ENCODE results near the gene ZNF446. TPM values are rescaled to one million over a fixed set of nuclear protein-coding genes. Genes with fewer than 3 reads are reported as not detected.

Gene ZNF446
- total and polyA plus RNA-seq, 9 of the 15 experiments (the other 6 are each of a cell fraction or from before 2014, with no cell fraction given): 0.07 to 4.8 (median 1.2) TPM

DNA sequence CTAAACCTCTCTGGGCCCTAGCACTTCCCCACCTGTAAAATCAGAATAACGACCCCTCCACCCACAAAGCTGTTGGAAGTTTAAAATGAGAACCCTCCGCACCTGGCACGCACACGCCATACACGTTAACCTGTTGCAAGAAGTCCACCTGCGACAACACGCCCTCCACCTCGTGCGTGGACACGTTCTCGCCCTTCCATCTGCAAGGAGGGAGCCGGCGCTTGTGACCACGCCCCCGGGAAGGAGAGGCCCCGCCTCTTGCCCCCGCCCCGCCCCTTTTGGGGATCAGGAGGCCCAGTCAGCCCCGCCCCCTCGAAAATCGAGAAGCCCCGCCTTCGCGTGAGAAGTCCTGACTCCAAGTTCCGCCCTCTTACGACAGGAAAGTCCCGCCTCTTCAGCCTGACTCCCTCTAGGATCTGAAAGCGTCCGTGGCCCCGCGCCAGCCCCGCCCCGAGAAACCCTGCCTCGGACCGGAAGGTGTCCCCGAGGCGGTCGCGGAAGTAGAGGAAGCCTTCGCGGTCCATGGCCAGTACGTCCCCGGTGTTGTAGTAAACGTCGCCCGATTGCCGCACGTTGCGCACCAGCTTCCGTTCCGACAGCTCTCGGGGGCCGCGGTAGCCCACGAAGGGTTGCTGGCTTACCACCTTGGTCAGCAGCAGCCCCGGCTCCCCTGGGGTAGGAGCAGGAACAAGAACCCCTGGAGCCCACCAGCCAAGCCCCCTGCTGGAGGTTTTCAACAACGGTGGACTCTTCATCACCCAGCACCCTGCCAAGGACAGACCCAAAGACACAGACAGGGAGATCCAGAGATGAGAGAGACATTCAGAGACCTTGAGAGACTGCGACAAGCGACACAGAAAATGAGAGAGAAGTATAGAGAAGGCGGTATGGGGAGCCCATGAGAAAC lies 23.1 kb downstream of the ZNF446 start (continued):
- TF ChIP-seq, protein P1, sequence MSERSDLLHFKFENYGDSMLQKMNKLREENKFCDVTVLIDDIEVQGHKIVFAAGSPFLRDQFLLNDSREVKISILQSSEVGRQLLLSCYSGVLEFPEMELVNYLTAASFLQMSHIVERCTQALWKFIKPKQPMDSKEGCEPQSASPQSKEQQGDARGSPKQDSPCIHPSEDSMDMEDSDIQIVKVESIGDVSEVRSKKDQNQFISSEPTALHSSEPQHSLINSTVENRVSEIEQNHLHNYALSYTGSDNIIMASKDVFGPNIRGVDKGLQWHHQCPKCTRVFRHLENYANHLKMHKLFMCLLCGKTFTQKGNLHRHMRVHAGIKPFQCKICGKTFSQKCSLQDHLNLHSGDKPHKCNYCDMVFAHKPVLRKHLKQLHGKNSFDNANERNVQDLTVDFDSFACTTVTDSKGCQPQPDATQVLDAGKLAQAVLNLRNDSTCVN (CRISPR knock-in tag; IDR thresholded peaks at IDR 0.05): peak; percentile 64; the same call in 1 of the 2 replicates
- TF ChIP-seq KLF13 (tag; IDR thresholded peaks at IDR 0.05; ENCODE audit: borderline replicate concordance, low read depth) (peak; percentile 61; the same call in 1 of the 2 replicates), KAT7 (CRISPR knock-in tag; IDR thresholded peaks at IDR 0.05; ENCODE audit: borderline replicate concordance) (peak; percentile 96), POU5F1 (IDR thresholded peaks at IDR 0.05; ENCODE audit: borderline replicate concordance, low read depth, low read length, partially characterized antibody) (no peak), ZNF76 (CRISPR knock-in tag; IDR thresholded peaks at IDR 0.05; ENCODE audit: borderline replicate concordance) (no peak), MCM5 (IDR thresholded peaks at IDR 0.05; ENCODE audit: low read depth) (no peak), PHTF2 (CRISPR knock-in tag; IDR thresholded peaks at IDR 0.05) (no peak), SLC30A9 (CRISPR knock-in tag; IDR thresholded peaks at IDR 0.05) (no peak), GATAD2B (IDR thresholded peaks at IDR 0.05; ENCODE audit: borderline replicate concordance) (no peak; the same call in 1 of the 2 replicates), PHB2 (IDR thresholded peaks at IDR 0.05; ENCODE audit: low read depth) (no peak), C11orf30 (IDR thresholded peaks at IDR 0.05; ENCODE audit: low read depth) (peak; percentile 97)
- TF ChIP-seq, protein P2, sequence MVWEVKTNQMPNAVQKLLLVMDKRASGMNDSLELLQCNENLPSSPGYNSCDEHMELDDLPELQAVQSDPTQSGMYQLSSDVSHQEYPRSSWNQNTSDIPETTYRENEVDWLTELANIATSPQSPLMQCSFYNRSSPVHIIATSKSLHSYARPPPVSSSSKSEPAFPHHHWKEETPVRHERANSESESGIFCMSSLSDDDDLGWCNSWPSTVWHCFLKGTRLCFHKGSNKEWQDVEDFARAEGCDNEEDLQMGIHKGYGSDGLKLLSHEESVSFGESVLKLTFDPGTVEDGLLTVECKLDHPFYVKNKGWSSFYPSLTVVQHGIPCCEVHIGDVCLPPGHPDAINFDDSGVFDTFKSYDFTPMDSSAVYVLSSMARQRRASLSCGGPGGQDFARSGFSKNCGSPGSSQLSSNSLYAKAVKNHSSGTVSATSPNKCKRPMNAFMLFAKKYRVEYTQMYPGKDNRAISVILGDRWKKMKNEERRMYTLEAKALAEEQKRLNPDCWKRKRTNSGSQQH (CRISPR knock-in tag; IDR thresholded peaks at IDR 0.05): peak; percentile 79; the same call in 1 of the 2 replicates
- TF ChIP-seq, protein P3, sequence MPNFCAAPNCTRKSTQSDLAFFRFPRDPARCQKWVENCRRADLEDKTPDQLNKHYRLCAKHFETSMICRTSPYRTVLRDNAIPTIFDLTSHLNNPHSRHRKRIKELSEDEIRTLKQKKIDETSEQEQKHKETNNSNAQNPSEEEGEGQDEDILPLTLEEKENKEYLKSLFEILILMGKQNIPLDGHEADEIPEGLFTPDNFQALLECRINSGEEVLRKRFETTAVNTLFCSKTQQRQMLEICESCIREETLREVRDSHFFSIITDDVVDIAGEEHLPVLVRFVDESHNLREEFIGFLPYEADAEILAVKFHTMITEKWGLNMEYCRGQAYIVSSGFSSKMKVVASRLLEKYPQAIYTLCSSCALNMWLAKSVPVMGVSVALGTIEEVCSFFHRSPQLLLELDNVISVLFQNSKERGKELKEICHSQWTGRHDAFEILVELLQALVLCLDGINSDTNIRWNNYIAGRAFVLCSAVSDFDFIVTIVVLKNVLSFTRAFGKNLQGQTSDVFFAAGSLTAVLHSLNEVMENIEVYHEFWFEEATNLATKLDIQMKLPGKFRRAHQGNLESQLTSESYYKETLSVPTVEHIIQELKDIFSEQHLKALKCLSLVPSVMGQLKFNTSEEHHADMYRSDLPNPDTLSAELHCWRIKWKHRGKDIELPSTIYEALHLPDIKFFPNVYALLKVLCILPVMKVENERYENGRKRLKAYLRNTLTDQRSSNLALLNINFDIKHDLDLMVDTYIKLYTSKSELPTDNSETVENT (CRISPR knock-in tag; IDR thresholded peaks at IDR 0.05): no peak
- TF ChIP-seq, protein P4, sequence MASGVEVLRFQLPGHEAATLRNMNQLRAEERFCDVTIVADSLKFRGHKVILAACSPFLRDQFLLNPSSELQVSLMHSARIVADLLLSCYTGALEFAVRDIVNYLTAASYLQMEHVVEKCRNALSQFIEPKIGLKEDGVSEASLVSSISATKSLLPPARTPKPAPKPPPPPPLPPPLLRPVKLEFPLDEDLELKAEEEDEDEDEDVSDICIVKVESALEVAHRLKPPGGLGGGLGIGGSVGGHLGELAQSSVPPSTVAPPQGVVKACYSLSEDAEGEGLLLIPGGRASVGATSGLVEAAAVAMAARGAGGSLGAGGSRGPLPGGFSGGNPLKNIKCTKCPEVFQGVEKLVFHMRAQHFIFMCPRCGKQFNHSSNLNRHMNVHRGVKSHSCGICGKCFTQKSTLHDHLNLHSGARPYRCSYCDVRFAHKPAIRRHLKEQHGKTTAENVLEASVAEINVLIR (CRISPR knock-in tag; IDR thresholded peaks at IDR 0.05): peak; percentile 59; the same call in 1 of the 2 replicates
- TF ChIP-seq, protein P5, sequence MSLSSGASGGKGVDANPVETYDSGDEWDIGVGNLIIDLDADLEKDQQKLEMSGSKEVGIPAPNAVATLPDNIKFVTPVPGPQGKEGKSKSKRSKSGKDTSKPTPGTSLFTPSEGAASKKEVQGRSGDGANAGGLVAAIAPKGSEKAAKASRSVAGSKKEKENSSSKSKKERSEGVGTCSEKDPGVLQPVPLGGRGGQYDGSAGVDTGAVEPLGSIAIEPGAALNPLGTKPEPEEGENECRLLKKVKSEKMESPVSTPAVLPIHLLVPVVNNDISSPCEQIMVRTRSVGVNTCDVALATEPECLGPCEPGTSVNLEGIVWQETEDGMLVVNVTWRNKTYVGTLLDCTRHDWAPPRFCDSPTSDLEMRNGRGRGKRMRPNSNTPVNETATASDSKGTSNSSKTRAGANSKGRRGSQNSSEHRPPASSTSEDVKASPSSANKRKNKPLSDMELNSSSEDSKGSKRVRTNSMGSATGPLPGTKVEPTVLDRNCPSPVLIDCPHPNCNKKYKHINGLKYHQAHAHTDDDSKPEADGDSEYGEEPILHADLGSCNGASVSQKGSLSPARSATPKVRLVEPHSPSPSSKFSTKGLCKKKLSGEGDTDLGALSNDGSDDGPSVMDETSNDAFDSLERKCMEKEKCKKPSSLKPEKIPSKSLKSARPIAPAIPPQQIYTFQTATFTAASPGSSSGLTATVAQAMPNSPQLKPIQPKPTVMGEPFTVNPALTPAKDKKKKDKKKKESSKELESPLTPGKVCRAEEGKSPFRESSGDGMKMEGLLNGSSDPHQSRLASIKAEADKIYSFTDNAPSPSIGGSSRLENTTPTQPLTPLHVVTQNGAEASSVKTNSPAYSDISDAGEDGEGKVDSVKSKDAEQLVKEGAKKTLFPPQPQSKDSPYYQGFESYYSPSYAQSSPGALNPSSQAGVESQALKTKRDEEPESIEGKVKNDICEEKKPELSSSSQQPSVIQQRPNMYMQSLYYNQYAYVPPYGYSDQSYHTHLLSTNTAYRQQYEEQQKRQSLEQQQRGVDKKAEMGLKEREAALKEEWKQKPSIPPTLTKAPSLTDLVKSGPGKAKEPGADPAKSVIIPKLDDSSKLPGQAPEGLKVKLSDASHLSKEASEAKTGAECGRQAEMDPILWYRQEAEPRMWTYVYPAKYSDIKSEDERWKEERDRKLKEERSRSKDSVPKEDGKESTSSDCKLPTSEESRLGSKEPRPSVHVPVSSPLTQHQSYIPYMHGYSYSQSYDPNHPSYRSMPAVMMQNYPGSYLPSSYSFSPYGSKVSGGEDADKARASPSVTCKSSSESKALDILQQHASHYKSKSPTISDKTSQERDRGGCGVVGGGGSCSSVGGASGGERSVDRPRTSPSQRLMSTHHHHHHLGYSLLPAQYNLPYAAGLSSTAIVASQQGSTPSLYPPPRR (CRISPR knock-in tag; IDR thresholded peaks at IDR 0.05; ENCODE audit: borderline replicate concordance): no peak
